ENCODE measurements around the gene ETV7. TPM values are rescaled to one million over a fixed set of nuclear protein-coding genes. Genes with fewer than 3 reads are reported as not detected.

The ETV7 gene
- total and polyA plus RNA-seq, 12 donors: 0.10 to 5.9 (median 0.17) TPM; not detected in 5

DNA sequence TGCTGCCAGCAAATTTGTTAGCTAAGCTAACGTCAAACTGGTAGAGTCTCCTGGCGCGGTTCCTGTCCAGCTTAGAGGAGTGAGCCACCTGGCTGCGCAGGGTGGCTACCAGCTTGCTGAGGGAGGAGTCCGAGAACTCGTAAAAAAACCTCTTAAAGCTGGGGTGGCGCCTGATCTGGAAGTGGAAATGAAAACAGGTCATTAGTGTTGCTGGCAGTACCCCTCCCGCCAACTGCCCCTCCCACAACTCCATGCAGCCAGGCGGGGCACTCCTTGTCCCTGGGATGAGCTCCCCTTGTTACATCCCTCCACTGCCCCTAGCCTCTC lies 68.1 kb downstream of the ETV7 start:
- H3K27ac ChIP-seq: no peak overlapping the region
- WGBS, 2 donors: 87 to 89% methylated on average over 9 of the region's 9 CpGs
- DNase-seq (no peak), ATAC-seq (no peak)
- H3K9me3 ChIP-seq: no peaks in the 10 kb centered on the region
- TF ChIP-seq, protein P1, sequence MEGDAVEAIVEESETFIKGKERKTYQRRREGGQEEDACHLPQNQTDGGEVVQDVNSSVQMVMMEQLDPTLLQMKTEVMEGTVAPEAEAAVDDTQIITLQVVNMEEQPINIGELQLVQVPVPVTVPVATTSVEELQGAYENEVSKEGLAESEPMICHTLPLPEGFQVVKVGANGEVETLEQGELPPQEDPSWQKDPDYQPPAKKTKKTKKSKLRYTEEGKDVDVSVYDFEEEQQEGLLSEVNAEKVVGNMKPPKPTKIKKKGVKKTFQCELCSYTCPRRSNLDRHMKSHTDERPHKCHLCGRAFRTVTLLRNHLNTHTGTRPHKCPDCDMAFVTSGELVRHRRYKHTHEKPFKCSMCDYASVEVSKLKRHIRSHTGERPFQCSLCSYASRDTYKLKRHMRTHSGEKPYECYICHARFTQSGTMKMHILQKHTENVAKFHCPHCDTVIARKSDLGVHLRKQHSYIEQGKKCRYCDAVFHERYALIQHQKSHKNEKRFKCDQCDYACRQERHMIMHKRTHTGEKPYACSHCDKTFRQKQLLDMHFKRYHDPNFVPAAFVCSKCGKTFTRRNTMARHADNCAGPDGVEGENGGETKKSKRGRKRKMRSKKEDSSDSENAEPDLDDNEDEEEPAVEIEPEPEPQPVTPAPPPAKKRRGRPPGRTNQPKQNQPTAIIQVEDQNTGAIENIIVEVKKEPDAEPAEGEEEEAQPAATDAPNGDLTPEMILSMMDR (IDR thresholded peaks at IDR 0.05): no peak
- intact Hi-C loops (cut with DNase I): no loop called here
- H3K4me1 ChIP-seq: no peaks in the 10 kb centered on the region
- H3K4me3 ChIP-seq: no peak overlapping the region
- peaks cover 0 to 22% (median 10%) of the 10 kb centered on the region in 7 donors for H3K27me3 ChIP-seq
- H3K36me3 ChIP-seq: no peaks in the 10 kb centered on the region

DNA sequence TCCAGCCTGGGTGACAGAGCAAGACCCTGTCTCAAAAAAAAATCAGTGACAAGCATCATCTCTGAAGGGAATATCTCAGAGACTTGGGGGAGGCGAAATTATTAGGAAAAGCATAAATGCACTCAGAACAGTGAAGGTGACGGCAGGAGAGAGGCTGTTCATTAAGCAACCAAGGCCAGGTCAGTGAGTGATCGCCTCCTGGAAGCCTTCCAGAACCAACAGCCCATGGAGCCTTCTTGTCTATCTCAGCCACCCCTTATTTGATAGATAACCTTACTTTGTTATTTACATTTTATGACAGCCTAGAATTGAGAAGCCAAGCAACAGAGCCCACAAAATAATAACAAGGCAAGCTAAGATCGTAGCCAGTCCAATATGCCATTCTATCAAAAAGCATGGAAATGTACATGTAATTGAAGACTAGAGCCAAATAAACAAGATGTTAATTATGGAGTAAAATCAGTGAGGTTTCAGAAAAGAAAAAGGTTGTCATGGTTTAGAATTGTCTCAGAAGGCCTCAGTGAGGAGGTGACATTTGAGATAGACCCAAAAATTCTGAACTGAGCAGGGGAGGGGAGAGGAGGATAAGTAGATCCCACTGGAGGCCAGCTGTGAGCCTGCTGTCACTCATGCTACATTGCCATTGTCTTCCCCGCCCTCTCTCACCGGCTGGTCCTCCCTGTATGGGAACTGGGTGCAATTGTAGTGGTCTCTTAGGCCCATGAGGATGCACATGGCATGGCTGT lies 68.6 kb downstream of the ETV7 start:
- WGBS, 2 donors: 68 to 80% methylated on average over 6 of the region's 6 CpGs
- Histone ChIP-seq H3K27me3 (peaks cover 0 to 22% (median 11%) of the 10 kb centered on the region in 7 donors), H3K27ac (no peak overlapping the region), H3K4me1 (no peaks in the 10 kb centered on the region), H3K9me3 (no peaks in the 10 kb centered on the region), H3K36me3 (no peaks in the 10 kb centered on the region), H3K4me3 (no peak overlapping the region)
- ATAC-seq (no peak), DNase-seq (no peak)
- intact Hi-C loops (cut with DNase I): no loop called here
- TF ChIP-seq, protein P1 (IDR thresholded peaks at IDR 0.05): no peak

DNA sequence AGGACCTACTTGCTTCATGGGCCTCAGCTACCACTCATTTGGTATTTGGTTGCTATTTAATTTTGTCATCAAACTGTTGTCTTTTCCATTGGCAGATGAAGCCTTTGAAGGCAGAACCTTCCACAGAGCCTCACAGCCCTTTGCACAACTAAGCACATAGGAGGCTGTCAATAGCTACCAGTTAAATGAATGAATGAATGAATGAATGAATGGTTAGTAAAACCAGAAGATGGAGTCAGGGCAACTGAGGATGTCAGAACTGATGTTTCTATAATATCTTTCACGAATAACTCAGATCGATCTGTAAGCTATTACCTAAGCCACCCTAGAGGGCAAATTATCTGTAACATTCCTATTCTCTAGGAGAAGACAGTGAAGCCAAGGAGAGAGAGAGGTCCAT lies 69.8 kb downstream of the ETV7 start:
- Histone ChIP-seq H3K27me3 (peaks cover 0 to 20% (median 14%) of the 10 kb centered on the region in 7 donors), H3K27ac (no peak overlapping the region), H3K4me3 (no peak overlapping the region), H3K4me1 (peaks cover 0 to 8% (median 0%) of the 10 kb centered on the region in 9 donors), H3K36me3 (no peaks in the 10 kb centered on the region), H3K9me3 (no peaks in the 10 kb centered on the region)
- ATAC-seq (no peak), DNase-seq (no peak)
- intact Hi-C loops (cut with DNase I): no loop called here
- WGBS, 2 donors: 85 to 90% methylated on average over 2 of the region's 2 CpGs
- TF ChIP-seq, protein P1 (IDR thresholded peaks at IDR 0.05): no peak

Other genes with a start within 250 kb of the ETV7 start
- gene BRPF3, start 190.9 kb downstream of the ETV7 start, total RNA-seq: 10 to 100 TPM; 14.1 to 20.5 (median 16.2) TPM
- 1 to 10 TPM; 6.3 to 8.5 TPM for gene BRPF3, start 190.9 kb downstream of the ETV7 start, polyA plus RNA-seq
- gene PNPLA1, start 117.6 kb downstream of the ETV7 start, total RNA-seq: under 1 TPM in 2 of 10 donors, not detected in 8; 0.21 to 0.28 TPM
- gene PNPLA1, start 117.6 kb downstream of the ETV7 start, polyA plus RNA-seq: not detected
- not detected for gene BNIP5, start 50.8 kb downstream of the ETV7 start, total RNA-seq
- gene BNIP5, start 50.8 kb downstream of the ETV7 start, polyA plus RNA-seq: not detected
- gene PXT1, start 55.2 kb upstream of the ETV7 start, total RNA-seq: under 1 TPM in 5 of 10 donors, not detected in 5; 0.18 to 0.34 (median 0.23) TPM
- gene PXT1, start 55.2 kb upstream of the ETV7 start, polyA plus RNA-seq: under 1 TPM; 0.15 to 0.26 TPM
- gene KCTD20, start 55.3 kb upstream of the ETV7 start, total RNA-seq: 10 to 100 TPM; 21.4 to 36.6 (median 26.1) TPM
- gene KCTD20, start 55.3 kb upstream of the ETV7 start, polyA plus RNA-seq: 10 to 100 TPM in 1 of 2 donors, 1 to 10 TPM in 1; 8.9 to 13.4 TPM
- 10 to 100 TPM; 13.2 to 23.8 (median 21.5) TPM for gene STK38, start 159.8 kb upstream of the ETV7 start, total RNA-seq
- 10 to 100 TPM; 12.9 to 22.1 TPM for gene STK38, start 159.8 kb upstream of the ETV7 start, polyA plus RNA-seq
- 100 to 1,000 TPM; 105 to 196 (median 131) TPM for gene SRSF3, start 206.7 kb upstream of the ETV7 start, total RNA-seq
- gene SRSF3, start 206.7 kb upstream of the ETV7 start, polyA plus RNA-seq: 100 to 1,000 TPM; 122 to 175 TPM